MM.1S (cell line): ENCODE data around the gene NUP188.

Experiments used
- DNase-seq: peaks from one replicate; pipeline ENCODE4 v3.0.0-alpha.2; 2015
- H2AFZ ChIP-seq: fragments of 300-600 bp; sonication (generic); 2 replicates; pipeline ENCODE4 v1.6.0; 2016; ENCODE audit warnings: antibody characterized with exemption, low read length
- H3F3A ChIP-seq: fragments of 300-600 bp; sonication (generic); 2 replicates; pipeline ENCODE4 v1.6.1; 2016; ENCODE audit warnings: mild to moderate bottlenecking, antibody characterized with exemption, low read length, moderate library complexity, mixed read lengths; ENCODE audit not compliant: insufficient read depth
- H3K27ac ChIP-seq: fragments of 300-600 bp; sonication (generic); 2 replicates; pipeline ENCODE4 v1.5.1; 2016; ENCODE audit warnings: mild to moderate bottlenecking, low read length
- H3K27me3 ChIP-seq: fragments of 300-600 bp; sonication (generic); replicated peaks from 2 replicates; pipeline ENCODE4 v1.6.0; 2016; ENCODE audit warnings: low read length; ENCODE audit not compliant: insufficient read depth
- H3K36me3 ChIP-seq: fragments of 300-600 bp; sonication (generic); replicated peaks from 2 replicates; pipeline ENCODE4 v1.6.1; 2016; ENCODE audit warnings: mild to moderate bottlenecking, low read length, mixed read lengths; ENCODE audit not compliant: insufficient read depth
- H3K4me1 ChIP-seq: fragments of 300-600 bp; sonication (generic); 2 replicates; pipeline ENCODE4 v1.6.1; 2016; ENCODE audit warnings: low read length, mixed read lengths
- H3K4me2 ChIP-seq: fragments of 300-600 bp; sonication (generic); 2 replicates; pipeline ENCODE4 v1.6.0; 2016; ENCODE audit warnings: low read depth, low read length
- H3K4me3 ChIP-seq: fragments of 300-600 bp; sonication (generic); 2 replicates; pipeline ENCODE4 v1.5.1; 2016; ENCODE audit warnings: low read length, mixed read lengths
- H3K79me2 ChIP-seq: fragments of 300-600 bp; sonication (generic); 2 replicates; pipeline ENCODE4 v1.6.1; 2016; ENCODE audit warnings: mixed run types, low read length, mixed read lengths
- H3K9ac ChIP-seq: fragments of 300-600 bp; sonication (generic); 2 replicates; pipeline ENCODE4 v1.6.1; 2016; ENCODE audit warnings: low read length, mixed read lengths
- H3K9me2 ChIP-seq: fragments of 300-600 bp; sonication (generic); replicated peaks from 2 replicates; pipeline ENCODE4 v1.6.1; 2016; ENCODE audit warnings: mild to moderate bottlenecking, low read length, mixed read lengths; ENCODE audit not compliant: insufficient read depth
- H3K9me3 ChIP-seq: fragments of 300-600 bp; sonication (generic); replicated peaks from 2 replicates; pipeline ENCODE4 v1.6.1; 2016; ENCODE audit warnings: mild to moderate bottlenecking, low read length, mixed read lengths; ENCODE audit not compliant: insufficient read depth
- H4K20me1 ChIP-seq: fragments of 300-600 bp; sonication (generic); 2 replicates; pipeline ENCODE4 v1.6.1; 2016; ENCODE audit warnings: mild to moderate bottlenecking, low read length, moderate library complexity, mixed read lengths; ENCODE audit not compliant: insufficient read depth
- CTCF ChIP-seq: fragments of 300-600 bp; sonication (generic); IDR thresholded peaks from 2 replicates; pipeline ENCODE4 v1.5.1; 2016; ENCODE audit warnings: antibody characterized with exemption, low read length, mixed read lengths
- EZH2 ChIP-seq: fragments of 300-600 bp; sonication (generic); optimal IDR thresholded peaks from 2 replicates; pipeline ENCODE3; 2017; ENCODE audit warnings: low read depth, mild to moderate bottlenecking, antibody characterized with exemption, low read length, mixed read lengths
- EZH2phosphoT487 ChIP-seq: fragments of 300-600 bp; sonication (generic); IDR thresholded peaks from 2 replicates; pipeline ENCODE4 v1.6.1; 2018; ENCODE audit warnings: antibody characterized with exemption, low read length

Gene NUP188

GRCh38 chr9:129022037-129022436 lies 74.5 kb downstream of the NUP188 start:
- Histone ChIP-seq H3K27ac (peak overlapping the region; percentile 80; the same call in 1 of the 2 replicates), H3K9ac (peak overlapping the region; percentile 28; the same call in 1 of the 2 replicates), H2AFZ (no peak overlapping the region), H3K9me3 (no peaks in the 10 kb centered on the region), H3K4me3 (0 out of 2 replicates have a peak overlapping the region, but pooled peaks have one; percentile 2), H3K4me1 (peaks cover 20% of the 10 kb centered on the region), H3K4me2 (peak overlapping the region; percentile 60), H3F3A (peaks cover 27% of the 10 kb centered on the region), H3K79me2 (peaks cover 83% of the 10 kb centered on the region), H3K36me3 (no peaks in the 10 kb centered on the region; the same call in 1 of the 2 replicates), H4K20me1 (no peaks in the 10 kb centered on the region), H3K9me2 (no peaks in the 10 kb centered on the region), H3K27me3 (no peaks in the 10 kb centered on the region)
- DNase-seq, result no peak
- TF ChIP-seq EZH2 (no peak), CTCF (no peak), EZH2phosphoT487 (no peak)

- H3K79me2 ChIP-seq, result peaks cover 83% of the 10 kb centered on the region
Measured at GRCh38 chr9:129023036-129023907, 75.8 kb downstream of the NUP188 start.

DNA sequence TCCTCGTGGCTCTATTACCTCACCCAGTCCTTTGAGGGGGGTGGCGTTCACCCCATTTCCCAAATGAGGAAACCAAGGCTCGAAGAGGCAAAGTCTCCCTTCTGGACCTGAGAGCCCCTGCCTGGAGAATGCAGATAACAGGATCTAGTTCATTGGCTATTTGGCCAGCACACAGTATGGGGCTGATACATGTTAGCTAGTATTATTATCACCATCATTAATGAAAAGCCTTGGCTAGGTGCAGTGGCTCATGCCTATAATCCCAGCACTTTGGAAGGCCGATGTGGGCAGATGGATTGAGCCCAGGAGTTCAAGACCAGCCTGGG lies 76.4 kb downstream of the NUP188 start:
- DNase-seq, result no peak
- H3K9me3 ChIP-seq, result no peaks in the 10 kb centered on the region
- no peaks in the 10 kb centered on the region for H4K20me1 ChIP-seq
- H3K79me2 ChIP-seq, result peaks cover 80% of the 10 kb centered on the region
- no peaks in the 10 kb centered on the region for H3K27me3 ChIP-seq
- TF ChIP-seq EZH2phosphoT487 (no peak), EZH2 (no peak), CTCF (no peak)
- no peak overlapping the region for H3K9ac ChIP-seq
- no peak overlapping the region for H2AFZ ChIP-seq
- H3K4me3 ChIP-seq, result no peak overlapping the region
- H3K4me1 ChIP-seq, result peaks cover 20% of the 10 kb centered on the region
- no peaks in the 10 kb centered on the region for H3K9me2 ChIP-seq
- peaks cover 27% of the 10 kb centered on the region for H3F3A ChIP-seq
- H3K27ac ChIP-seq, result no peak overlapping the region
- no peaks in the 10 kb centered on the region; the same call in 1 of the 2 replicates for H3K36me3 ChIP-seq
- no peak overlapping the region for H3K4me2 ChIP-seq

More at GRCh38 chr9:129023036-129023907, 75.8 kb downstream of the NUP188 start:
- DNase-seq, result no peak
- TF ChIP-seq EZH2phosphoT487 (no peak), CTCF (no peak), EZH2 (no peak)
- Histone ChIP-seq H3K9me2 (no peaks in the 10 kb centered on the region), H3K4me1 (peaks cover 20% of the 10 kb centered on the region), H4K20me1 (no peaks in the 10 kb centered on the region), H3K9me3 (no peaks in the 10 kb centered on the region), H3K9ac (peak overlapping the region; percentile 28; the same call in 1 of the 2 replicates), H3K27me3 (no peaks in the 10 kb centered on the region), H3F3A (peaks cover 27% of the 10 kb centered on the region), H3K36me3 (no peaks in the 10 kb centered on the region; the same call in 1 of the 2 replicates), H3K4me2 (peak overlapping the region; percentile 60), H2AFZ (no peak overlapping the region), H3K27ac (peak overlapping the region; percentile 80; the same call in 1 of the 2 replicates), H3K4me3 (no peak overlapping the region)
